HepG2 (cell line): ENCODE measurements around the gene PSMD2. TPM values are rescaled to one million over a fixed set of nuclear protein-coding genes. Genes with fewer than 3 reads are reported as not detected.
A peak's percentile ranks its signal among the peaks of the same experiment; 100 is the strongest.

Experiments used
- ARID4A ChIP-seq: sonication (generic); formaldehyde crosslinking; IDR thresholded peaks from 2 replicates; pipeline ENCODE4 v1.5.0; 2020; ENCODE audit warnings: mild to moderate bottlenecking, missing genetic modification reagents, borderline replicate concordance
- ARNT2 ChIP-seq: sonication (generic); formaldehyde crosslinking; IDR thresholded peaks from 2 replicates; pipeline ENCODE4 v1.8.0; 2022; ENCODE audit warnings: mild to moderate bottlenecking, low read depth, missing genetic modification reagents, moderate library complexity
- ATF1 ChIP-seq: IDR thresholded peaks from 2 replicates; pipeline ENCODE4 v1.6.1; 2016; ENCODE audit warnings: mild to moderate bottlenecking, control low read depth
- CC2D1A ChIP-seq: sonication (generic); formaldehyde crosslinking; IDR thresholded peaks from 2 replicates; pipeline ENCODE4 v1.8.1; 2023; ENCODE audit warnings: mild to moderate bottlenecking, missing genetic modification reagents
- DBP ChIP-seq: sonication (generic); formaldehyde crosslinking; IDR thresholded peaks from 2 replicates; pipeline ENCODE4 v1.4.0; 2020; ENCODE audit warnings: missing genetic modification reagents; ENCODE audit errors: not compliant biosample characterization
- FOXK2 ChIP-seq: fragments of 450-650 bp; IDR thresholded peaks from 2 replicates; pipeline ENCODE4 v1.6.1; 2016
- GABPA ChIP-seq, 2 experiments: IDR thresholded peaks; 2 replicates each; pipeline ENCODE4 v1.6.1; 2011 to 2016; ENCODE audit warnings: low read depth in 2 of 2, low read length in 1 of 2, missing biosample characterization in 1 of 2, missing genetic modification characterization in 1 of 2
- GMEB1 ChIP-seq: sonication (generic); formaldehyde crosslinking; IDR thresholded peaks from 2 replicates; pipeline ENCODE4 v1.5.1; 2020; ENCODE audit warnings: missing genetic modification reagents, mild to moderate bottlenecking, borderline replicate concordance
- IKZF1 ChIP-seq: fragments of 450-650 bp; IDR thresholded peaks from 2 replicates; pipeline ENCODE4 v1.7.1; 2016
- MED1 ChIP-seq: sonication (generic); formaldehyde crosslinking; IDR thresholded peaks from 2 replicates; pipeline ENCODE4 v1.4.0; 2020; ENCODE audit warnings: missing genetic modification reagents
- SIN3A ChIP-seq: IDR thresholded peaks from 2 replicates; pipeline ENCODE4 v1.6.1; 2011; ENCODE audit warnings: low read depth, mild to moderate bottlenecking, control low read depth, low read length, borderline replicate concordance
- SIN3B ChIP-seq: fragments of 150-350 bp; IDR thresholded peaks from 2 replicates; pipeline ENCODE4 v1.6.1; 2014; ENCODE audit warnings: low read length
- SP4 ChIP-seq: sonication (generic); formaldehyde crosslinking; IDR thresholded peaks from 2 replicates; pipeline ENCODE4 v1.8.1; 2023; ENCODE audit warnings: mild to moderate bottlenecking, missing genetic modification reagents
- SUZ12 ChIP-seq: fragments of 150-350 bp; IDR thresholded peaks from 2 replicates; pipeline ENCODE4 v1.6.1; 2014; ENCODE audit warnings: low read depth, low read length
- THAP11 ChIP-seq: IDR thresholded peaks from 2 replicates; pipeline ENCODE4 v1.6.1; 2016; ENCODE audit warnings: missing biosample characterization, missing genetic modification reagents
- THAP7 ChIP-seq: sonication (generic); formaldehyde crosslinking; IDR thresholded peaks from 2 replicates; pipeline ENCODE4 v1.8.1; 2023; ENCODE audit warnings: mild to moderate bottlenecking, missing genetic modification reagents
- YEATS2 ChIP-seq: sonication (generic); formaldehyde crosslinking; IDR thresholded peaks from 2 replicates; pipeline ENCODE4 v1.4.0; 2020; ENCODE audit warnings: missing genetic modification reagents, borderline replicate concordance
- ZNF235 ChIP-seq: sonication (generic); formaldehyde crosslinking; IDR thresholded peaks from 2 replicates; pipeline ENCODE4 v1.8.1; 2023; ENCODE audit warnings: mild to moderate bottlenecking, missing genetic modification reagents, borderline replicate concordance
- ZNF275 ChIP-seq: sonication (generic); formaldehyde crosslinking; IDR thresholded peaks from 2 replicates; pipeline ENCODE4 v1.8.0; 2022; ENCODE audit warnings: missing genetic modification reagents, mild to moderate bottlenecking, inconsistent platforms, borderline replicate concordance
- ZNF564 ChIP-seq: sonication (generic); formaldehyde crosslinking; IDR thresholded peaks from 2 replicates; pipeline ENCODE4 v1.8.1; 2023; ENCODE audit warnings: mild to moderate bottlenecking, missing genetic modification reagents
- ZNF724P ChIP-seq: sonication (generic); formaldehyde crosslinking; IDR thresholded peaks from 2 replicates; pipeline ENCODE4 v1.8.0; 2022; ENCODE audit warnings: missing genetic modification reagents, borderline replicate concordance
- ZNF850 ChIP-seq: sonication (generic); formaldehyde crosslinking; conservative IDR thresholded peaks from 2 replicates; pipeline ENCODE4 v1.9.0; 2021; ENCODE audit warnings: mild to moderate bottlenecking, missing genetic modification reagents
- polyA plus RNA-seq, 8 experiments: library from polyadenylated mRNA; depleted of rRNA in 3 of 8; stranded (reverse) in 7 of 8; unstranded in 1 of 8; fragments of >200 nt; fragmentation: Illumina TruSeq in 4 of 8; extraction: Trizol in 4 of 8; gene quantifications; 2 replicates each; pipeline versions ENCODE4 v1.2.1 to v1.2.3, GENCODE V29; 2011 to 2016; ENCODE audit warnings: low read depth in 4 of 8, missing spikeins in 1 of 8, mixed read lengths in 1 of 8; ENCODE audit not compliant: insufficient read depth in 1 of 8
- total RNA-seq, 5 experiments: library from RNA; depleted of rRNA; stranded (reverse); fragments of >200 nt; fragmentation: Illumina TruSeq; extraction: Trizol; gene quantifications; 2 replicates each; pipeline ENCODE4 v1.2.3, GENCODE V29; 2016; ENCODE audit warnings: low read depth in 1 of 5

The PSMD2 gene
- total and polyA plus RNA-seq, 2 of the 13 experiments (the other 11 are each of a cell fraction or from before 2014, with no cell fraction given) = 125 to 200 TPM

- TF ChIP-seq THAP7 (CRISPR knock-in tag) (no peak), GABPA (IDR thresholded peaks at IDR 0.05; ENCODE audit: low read depth, low read length) (peak; percentile 39), GABPA (CRISPR knock-in tag; IDR thresholded peaks at IDR 0.05; ENCODE audit: low read depth) (peak; percentile 72), ZNF564 (CRISPR knock-in tag) (no peak), GMEB1 (CRISPR knock-in tag) (peak; percentile 79), SP4 (CRISPR knock-in tag) (0 out of 2 replicates have a peak, but pooled peaks have one; percentile 37), ZNF724P (no peak), ZNF235 (no peak), DBP (CRISPR knock-in tag) (no peak), ZNF275 (no peak), ATF1 (no peak), FOXK2 (0 out of 2 replicates have a peak, but pooled peaks have one; percentile 12), CC2D1A (CRISPR knock-in tag) (no peak), ARNT2 (CRISPR knock-in tag) (0 out of 2 replicates have a peak, but pooled peaks have one; percentile 32), SIN3B (no peak), THAP11 (peak; percentile 73; the same call in 1 of the 2 replicates), IKZF1 (no peak), MED1 (CRISPR knock-in tag) (0 out of 2 replicates have a peak, but pooled peaks have one; percentile 32), YEATS2 (CRISPR knock-in tag) (0 out of 2 replicates have a peak, but pooled peaks have one; percentile 56), SUZ12 (no peak), ZNF850 (CRISPR knock-in tag) (0 out of 2 replicates have a peak, but pooled peaks have one; percentile 8), SIN3A (peak; percentile 54; the same call in 1 of the 2 replicates), ARID4A (CRISPR knock-in tag) (peak; percentile 10; the same call in 1 of the 2 replicates)
Measured at GRCh38 chr3:184314363-184314699, 15.3 kb downstream of the PSMD2 start, which contains the start of gene EIF4G1 (continued).
